Measurements from ENCODE around the gene FLII. TPM values are rescaled to one million over a fixed set of nuclear protein-coding genes. Genes with fewer than 3 reads are reported as not detected.

FLII gene
- total RNA-seq, 1 experiment from 2014 or later, result 309 TPM

GRCh38 chr17:18270046-18270931 lies 11.8 kb upstream of the FLII start:
- Mint-ChIP-seq H3K36me3 (peaks cover 9% of the 10 kb centered on the region), H3K27me3 (ENCODE audit: low read depth) (no peaks in the 10 kb centered on the region), H3K4me3 (no peak overlapping the region), H3K27ac (no peak overlapping the region; the same call in 1 of the 2 replicates), H3K9me3 (no peaks in the 10 kb centered on the region), H3K4me1 (peaks cover 8% of the 10 kb centered on the region)
- no peak for TF ChIP-seq IRF1 (CRISPR knock-in tag; IDR thresholded peaks at IDR 0.05)
- TF ChIP-seq FOXP4 (CRISPR knock-in tag; IDR thresholded peaks at IDR 0.05), result no peak
- TF ChIP-seq MXD4 (CRISPR knock-in tag; IDR thresholded peaks at IDR 0.05; ENCODE audit: borderline replicate concordance), result no peak
- TF ChIP-seq CTCF (IDR thresholded peaks at IDR 0.05), result no peak
- TF ChIP-seq EMX1 (CRISPR knock-in tag; IDR thresholded peaks at IDR 0.05), result no peak
- no peak for TF ChIP-seq NFYB (CRISPR knock-in tag; conservative IDR thresholded peaks at IDR 0.05; ENCODE audit: low read depth)
- no peak for TF ChIP-seq NFATC4 (CRISPR knock-in tag; IDR thresholded peaks at IDR 0.05)
- no peak for TF ChIP-seq CDX4 (CRISPR knock-in tag; IDR thresholded peaks at IDR 0.05; ENCODE audit: borderline replicate concordance)
- TF ChIP-seq GTF2I (CRISPR knock-in tag; conservative IDR thresholded peaks at IDR 0.05), result no peak
- TF ChIP-seq SOX15 (CRISPR knock-in tag; IDR thresholded peaks at IDR 0.05), result no peak
- TF ChIP-seq ZMAT4 (CRISPR knock-in tag; IDR thresholded peaks at IDR 0.05), result no peak
- TF ChIP-seq GABPB1 (CRISPR knock-in tag; IDR thresholded peaks at IDR 0.05), result no peak
- TF ChIP-seq AFF4 (CRISPR knock-in tag; IDR thresholded peaks at IDR 0.05; ENCODE audit: borderline replicate concordance), result no peak
- TF ChIP-seq PRRX2 (CRISPR knock-in tag; IDR thresholded peaks at IDR 0.05), result no peak; the same call in 1 of the 2 replicates
- POLR2A ChIA-PET, result interaction anchor here (1.9 kb wide), 1 partner anchor 13 kb away, joined by 6 read pairs; no protein-coding TSS in a partner anchor
- 0 out of 2 replicates have a peak, but pooled peaks have one; percentile 6 for ATAC-seq
- no peak for DNase-seq (ENCODE audit: low spot score)
- CTCF ChIA-PET, result interaction anchor here (0.9 kb wide), 1 partner anchor 23 kb away, joined by 5 read pairs; no protein-coding TSS in a partner anchor

All from WTC11 (cell line).